ENCODE data around the gene MAP3K6.

The MAP3K6 gene

DNA sequence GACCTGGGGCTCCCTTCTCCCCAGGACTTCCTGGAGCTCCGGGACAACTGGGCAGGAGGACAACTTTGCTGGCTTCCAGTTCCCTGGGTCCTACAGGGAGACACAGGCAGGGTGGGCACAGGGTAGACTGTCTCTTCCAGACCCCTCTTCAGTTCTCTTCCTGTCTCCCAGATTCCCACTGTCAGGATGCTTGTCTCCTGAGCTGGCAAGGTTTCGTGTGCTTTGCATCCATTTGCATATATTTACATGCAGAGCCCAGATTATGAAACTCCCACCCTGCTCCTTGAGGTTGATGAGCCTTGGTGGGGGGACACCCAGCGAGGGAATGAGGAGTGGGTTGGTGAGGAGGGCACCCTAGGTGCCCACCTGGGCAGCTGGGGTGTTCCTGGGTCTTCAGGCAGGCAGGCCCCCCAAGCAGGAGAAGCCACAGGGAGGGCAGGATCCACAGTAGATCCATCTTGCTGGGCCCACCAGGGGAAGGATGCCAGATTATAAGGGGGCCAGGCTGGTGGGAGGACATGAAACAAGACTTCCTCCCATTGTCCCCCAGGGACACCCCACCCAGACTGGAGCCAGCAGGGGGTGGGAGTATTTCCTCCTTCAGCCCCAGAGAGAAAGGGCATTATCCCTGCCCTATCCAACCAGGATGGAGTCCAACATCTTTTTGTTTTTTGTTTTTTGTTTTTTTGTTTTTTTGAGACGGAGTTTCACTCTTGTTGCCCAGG lies 7.8 kb upstream of the MAP3K6 start, which contains the start of gene FCN3:
Gene FCN3, minus strand, starts transcription at position 463 of the 725 bp plus-strand sequence. Its CDS starts 6 bp downstream, at position 457.
- DNase-seq: no peak

DNA sequence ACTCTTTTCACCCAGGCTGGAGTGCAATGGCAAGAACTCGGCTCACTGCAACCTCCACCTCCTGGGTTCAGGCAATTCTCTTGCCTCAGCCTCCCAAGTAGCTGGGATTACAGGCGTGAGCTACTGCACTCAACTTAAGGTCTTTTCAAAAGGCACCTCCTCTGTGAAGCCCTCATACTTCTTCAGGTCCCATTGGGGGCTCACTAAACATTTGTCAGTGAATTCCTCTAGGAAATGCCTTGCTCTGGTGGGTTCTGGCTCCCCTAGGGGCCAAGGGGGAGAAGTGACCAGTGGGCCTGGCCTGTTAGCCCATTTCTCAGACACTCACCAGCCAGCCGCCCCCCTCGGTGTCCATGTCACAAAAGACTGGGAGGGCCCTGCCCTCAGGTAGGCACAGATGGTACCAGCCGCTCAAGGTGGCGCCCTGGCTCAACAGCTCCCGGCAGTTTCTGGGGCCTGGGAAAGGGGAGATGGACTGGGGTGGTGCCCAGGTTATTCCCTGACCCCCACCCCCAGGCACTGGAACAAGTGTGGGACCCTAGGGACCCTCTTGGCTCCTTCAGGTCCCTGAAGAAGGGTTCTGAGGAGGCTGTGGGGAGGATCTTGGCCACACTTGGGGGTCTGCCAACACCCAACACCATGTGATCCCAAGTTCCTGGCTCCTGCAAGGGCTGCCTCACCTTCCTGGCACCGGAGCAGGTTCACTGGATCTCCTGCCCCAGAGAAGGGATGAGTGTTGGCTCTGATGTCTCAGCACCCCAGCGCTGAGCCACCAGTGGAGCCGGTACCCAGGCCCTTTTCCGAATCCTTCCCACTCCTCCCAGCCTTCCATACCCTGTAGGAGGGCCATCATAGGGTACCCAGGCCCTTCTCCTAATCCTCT lies 6.3 kb upstream of the MAP3K6 start:
- no peak for DNase-seq

DNA sequence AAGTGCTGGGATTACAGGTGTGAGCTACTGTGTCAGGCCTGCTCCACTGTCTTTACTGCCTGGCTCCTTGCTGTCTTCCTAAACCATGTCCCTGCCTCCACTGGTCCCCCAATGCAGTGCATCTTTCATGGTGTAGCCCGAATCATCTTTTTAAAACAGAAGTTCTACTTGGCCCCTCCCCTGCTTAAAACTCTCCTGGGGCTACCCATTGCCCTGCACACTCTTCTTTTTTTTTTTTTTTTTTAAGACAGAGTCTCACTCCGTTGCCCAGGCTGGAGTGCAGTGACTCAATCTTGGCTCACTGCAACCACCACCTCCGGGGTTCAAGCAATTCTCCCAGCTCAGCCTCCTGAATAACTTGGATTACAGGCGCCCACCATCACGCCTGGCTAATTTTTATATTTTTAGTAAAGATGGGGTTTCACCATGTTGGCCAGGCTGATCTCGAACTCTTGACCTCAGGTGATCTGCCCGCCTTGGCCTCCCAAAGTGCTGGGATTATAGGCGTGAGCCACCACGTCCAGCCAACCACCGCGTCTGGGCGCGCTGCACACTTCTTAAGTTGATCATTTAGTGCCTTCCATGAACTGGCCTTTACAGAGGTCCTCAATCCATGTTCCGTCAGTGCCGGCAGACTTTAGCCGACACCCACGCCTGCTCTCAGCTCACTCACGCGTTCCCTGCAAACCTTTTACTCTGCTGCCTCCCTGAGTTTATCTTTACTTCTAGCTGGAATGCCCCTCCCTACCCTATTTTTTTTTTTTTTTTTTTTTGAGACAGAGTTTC lies 5.5 kb upstream of the MAP3K6 start:
- DNase-seq: no peak

- DNase-seq: no peak
Measured at GRCh38 chr1:27368869-27369582, 2.3 kb upstream of the MAP3K6 start.

DNA sequence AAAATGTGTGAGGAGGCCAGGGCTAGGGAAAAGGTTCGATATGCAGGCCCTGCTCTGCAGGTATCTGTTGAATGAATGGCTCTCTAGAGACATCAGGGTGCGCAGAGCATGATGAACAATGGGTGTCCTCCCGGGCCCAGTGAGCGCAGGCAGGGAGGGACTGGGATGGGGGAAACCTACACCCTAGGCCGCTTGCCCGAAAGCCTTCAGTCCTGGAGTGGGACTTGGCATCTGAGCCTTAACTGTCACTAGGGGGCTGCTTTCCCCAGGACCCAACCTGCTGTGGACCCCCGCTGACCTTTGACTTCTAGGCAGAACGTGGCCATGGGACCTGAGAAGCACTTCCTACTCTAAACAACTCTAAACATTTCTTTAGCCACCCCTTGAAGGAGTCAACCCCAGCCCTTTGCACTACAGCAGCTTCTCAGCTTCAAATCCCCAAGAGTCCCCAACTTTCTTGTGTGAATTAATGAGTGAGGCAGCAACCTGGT lies 444 bp upstream of the MAP3K6 start:
- DNase-seq: no peak

- peak; percentile 92 for DNase-seq
Measured at GRCh38 chr1:27366113-27366410, 699 bp downstream of the MAP3K6 start.

GRCh38 chr1:27365372-27366112 lies 1.2 kb downstream of the MAP3K6 start:
- peak; percentile 89 for DNase-seq

DNA sequence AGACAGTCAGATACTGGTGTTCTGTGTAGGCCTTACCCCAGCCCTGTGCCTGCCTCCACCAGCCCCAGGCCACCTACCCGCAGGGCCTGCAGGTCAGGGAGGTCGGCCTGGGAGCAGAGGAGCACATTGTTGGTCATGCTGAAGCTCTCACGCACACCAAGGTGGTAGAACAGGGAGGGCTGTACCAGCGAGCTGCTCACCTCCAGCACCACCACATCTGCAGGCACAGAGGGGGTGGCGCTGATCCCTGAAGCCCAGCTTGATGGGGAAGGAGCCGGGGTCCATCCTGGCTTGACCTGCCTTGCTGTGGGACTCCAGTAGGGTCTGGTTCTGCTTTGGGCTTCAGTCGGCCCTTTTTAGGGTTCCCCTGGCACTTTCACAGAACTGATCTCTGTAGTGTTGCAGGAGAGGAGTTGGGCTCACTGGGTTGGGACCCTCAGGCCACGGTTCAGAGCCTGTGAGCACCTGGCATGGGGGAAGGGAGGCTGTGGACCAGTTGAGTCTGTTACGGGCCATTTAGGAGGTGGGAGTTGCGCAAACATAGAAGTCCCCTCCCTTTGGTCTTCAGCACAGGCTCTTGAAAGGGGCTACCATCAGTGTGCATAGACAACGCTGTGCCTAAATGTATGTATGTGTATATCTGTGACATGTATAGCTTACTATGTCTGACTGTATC lies 1.9 kb downstream of the MAP3K6 start:
- no peak for DNase-seq

DNA sequence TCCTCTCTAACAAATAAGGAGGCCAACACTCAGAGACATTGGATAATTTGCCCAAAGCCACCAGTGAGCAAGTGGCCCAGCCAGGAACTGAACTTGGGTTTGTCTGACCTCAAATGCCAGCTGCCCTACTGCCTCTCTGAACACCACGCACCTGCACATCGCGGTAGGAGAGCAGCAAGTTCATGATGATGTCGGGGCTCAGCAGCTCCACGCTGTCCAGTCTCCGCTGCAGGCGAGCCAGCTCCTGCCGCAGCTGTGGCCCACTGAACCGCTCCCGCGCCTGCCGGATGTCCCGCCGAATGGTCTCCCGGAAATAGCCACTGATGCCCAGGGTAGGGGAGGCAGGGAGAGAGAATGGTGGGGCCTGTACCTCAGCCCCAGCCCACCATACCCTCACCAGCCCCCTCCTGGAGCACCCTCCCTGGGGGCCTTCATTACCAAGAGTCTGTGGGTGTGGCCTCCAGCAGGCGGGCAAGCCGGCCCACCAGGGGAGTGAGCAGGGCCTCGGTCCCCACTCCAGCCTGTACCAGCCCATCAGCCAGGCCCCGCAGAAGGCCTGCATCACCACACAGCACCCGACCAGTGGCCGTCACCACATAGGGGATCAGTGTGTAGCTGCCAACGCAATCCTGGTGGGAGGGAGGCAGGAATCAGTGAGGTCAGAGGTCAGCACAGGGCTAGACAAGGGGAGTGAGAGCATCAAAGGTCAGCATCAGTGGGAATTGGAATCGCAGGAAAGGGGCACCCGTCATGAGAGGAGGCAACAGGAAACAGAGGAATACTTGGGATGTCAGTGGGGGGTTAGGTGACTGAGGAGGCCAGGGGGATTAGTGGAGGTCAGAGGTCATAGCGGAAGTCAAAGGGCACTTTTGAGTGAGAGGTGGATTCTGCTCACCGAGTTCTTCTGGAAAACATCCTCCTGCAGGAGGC lies 2.7 kb downstream of the MAP3K6 start:
- DNase-seq: no peak

- no peak for DNase-seq
Measured at GRCh38 chr1:27361553-27361952, 5.2 kb downstream of the MAP3K6 start.

DNA sequence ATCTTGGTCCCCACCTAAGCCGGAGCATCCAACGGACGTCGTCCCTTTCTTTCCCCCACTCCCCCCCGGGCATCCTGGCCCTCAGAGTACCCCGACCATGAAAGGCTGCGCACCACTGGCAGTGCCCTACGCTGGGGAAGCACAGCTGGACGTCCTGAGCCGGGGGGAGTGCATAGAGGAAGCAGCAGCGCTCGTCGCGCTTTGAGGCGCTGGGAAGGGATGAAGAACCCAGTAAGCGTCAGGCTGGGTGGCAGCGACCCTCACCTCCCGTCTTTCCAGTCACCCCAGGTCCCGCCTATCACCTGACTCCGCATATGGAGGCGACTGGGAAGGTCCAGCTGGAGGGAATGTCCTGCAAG lies 5.7 kb downstream of the MAP3K6 start:
- DNase-seq: no peak

DNA sequence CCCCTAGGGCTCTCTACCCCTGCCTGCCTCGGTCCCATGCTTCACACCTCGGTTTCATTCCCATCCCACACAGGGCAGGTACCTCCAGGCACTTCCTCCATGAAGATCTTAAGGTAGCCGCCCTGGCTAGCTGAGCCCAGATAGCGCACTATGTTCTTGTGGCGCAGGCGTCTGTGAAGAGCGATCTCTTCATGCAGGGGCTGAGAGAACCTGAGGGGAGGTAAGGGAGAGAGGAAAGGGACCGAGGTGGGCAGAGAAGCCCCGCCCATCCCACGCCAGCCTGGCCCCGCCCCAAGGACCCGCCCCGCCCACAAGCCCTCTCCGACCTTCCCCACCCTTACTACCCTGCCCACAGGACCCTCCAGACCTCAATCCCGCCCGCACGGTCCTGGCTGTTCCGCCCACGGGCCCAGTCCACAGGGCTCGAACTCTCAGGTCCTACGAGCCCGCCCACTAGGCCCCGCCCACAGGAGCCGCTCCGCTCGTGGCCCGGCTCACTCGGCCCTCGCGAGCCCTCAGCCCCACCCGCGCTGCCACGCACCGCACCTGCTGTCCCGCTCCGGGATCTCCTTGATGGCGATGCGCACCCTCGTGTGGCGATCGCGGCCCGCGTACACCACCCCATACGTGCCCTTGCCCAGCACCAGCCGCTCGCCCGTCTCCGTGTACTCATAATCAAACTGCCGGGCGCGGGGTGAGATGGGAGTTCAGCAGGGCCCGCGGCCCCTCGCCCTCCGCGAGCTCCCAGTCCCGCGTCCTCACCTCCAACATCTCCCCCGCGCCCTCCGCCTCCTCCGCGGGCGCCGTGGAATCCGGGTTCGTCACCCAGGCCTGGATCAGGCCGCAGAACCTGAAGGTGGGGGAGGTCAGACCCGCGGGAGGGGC lies 6.4 kb downstream of the MAP3K6 start:
- DNase-seq: peak; percentile 63

GRCh38 chr1:27359822-27360158 lies 7.0 kb downstream of the MAP3K6 start:
- DNase-seq: no peak

- DNase-seq: no peak
Measured at GRCh38 chr1:27358928-27359313, 7.8 kb downstream of the MAP3K6 start.

- DNase-seq: no peak
Measured at GRCh38 chr1:27358038-27358927, 8.5 kb downstream of the MAP3K6 start.

DNA sequence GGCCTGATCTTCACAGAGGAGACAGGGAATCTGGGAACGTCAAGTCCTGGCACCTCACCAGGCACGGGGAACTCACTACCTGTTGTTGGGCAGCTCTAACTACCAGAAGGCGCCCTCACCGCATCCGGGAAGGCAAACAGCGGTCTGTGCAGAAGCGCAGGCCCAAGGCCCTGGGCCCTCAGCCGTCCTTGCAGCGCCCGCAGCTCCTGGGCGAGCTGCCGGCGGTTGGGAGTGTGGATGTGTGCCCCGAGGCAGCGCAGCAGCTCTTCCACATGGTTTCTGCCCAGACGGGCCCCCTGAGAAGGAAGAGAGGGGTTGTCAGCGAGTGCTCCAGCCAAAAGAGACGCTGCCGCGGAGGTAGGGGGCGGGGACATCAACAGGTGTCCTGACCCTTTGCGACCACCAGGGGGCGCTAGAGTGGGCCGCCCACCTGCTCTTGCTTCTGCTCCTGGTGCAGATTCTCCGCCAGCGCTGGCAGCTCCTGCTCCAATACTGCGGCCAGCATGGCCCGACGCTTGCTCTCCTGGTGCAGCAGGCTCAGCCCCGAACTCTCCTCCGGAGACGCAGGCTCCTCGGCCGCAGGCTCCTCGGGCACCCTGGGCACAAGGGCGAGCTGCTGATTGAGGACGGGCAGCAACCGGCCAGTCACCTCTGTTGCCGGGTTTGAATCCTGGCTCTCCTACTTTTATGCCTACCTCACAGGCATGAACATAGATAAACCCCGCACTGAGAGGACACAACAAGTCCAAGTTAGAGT lies 9.3 kb downstream of the MAP3K6 start:
- peak; percentile 87 for DNase-seq

GRCh38 chr1:27356619-27357280 lies 10.0 kb downstream of the MAP3K6 start:
- peak; percentile 64 for DNase-seq
